ENCODE data around the gene KLF16.

DNA sequence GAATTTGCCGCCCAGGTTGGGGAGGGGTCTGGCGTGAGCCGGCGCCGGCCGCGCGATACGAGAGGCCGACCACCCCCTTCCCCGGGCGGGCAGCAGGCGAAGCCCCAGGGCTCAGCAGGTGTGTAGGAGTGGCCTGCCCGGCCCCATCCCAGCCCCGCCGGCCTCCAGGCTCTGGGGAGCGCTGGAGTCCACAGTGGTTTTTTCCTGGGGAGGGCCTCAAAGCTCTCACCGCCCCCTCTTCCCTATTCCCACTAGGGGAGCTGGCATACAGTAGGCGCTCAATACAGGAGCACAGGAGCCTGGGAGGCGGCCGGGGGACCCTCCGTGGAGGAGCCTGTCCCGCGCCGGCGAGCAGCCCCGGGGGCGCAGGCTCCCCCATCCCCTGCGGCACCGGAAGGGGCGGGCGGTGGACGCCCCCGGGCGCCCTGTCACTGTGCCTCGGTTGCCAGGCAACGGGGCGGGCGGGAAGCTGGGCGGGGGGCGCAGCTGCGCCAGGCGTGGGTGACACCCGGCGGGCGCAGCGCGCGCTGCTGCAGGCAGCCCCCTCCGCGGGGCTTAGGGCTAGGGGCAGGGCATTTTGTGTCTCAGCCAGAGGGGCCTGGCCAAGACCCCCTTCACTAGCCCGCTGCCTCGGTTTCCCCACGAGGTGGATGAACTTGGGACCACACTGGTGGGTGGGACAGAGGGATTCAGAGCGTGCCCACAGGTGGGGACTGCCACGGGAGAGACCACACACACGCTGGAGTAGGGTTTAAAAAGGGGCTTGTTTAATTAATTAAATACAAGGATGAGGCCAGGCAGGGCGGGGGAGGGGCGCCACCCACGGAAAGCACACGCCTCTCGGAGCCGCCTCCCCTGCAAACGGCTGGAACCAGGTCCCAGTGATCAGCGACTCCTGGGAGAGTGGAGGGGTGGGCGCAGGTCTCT, 11.5 kb downstream of the KLF16 start:
- TF ChIP-seq POLR2AphosphoS5 (IDR thresholded peaks at IDR 0.05; ENCODE audit: borderline replicate concordance, low read depth, low read length): 0 out of 2 replicates have a peak, but pooled peaks have one; percentile 25
- no peak for TF ChIP-seq EZH2 (IDR thresholded peaks at IDR 0.05)
- no peak for TF ChIP-seq FOXP2 (optimal IDR thresholded peaks at IDR 0.05; ENCODE audit: control extremely low read depth, extremely low read length, insufficient read depth)

All from SK-N-MC (cell line).